OCI-LY3 (cell line): ENCODE data around the gene OTOG.

Source experiments
- H2AFZ ChIP-seq: fragments of 200-600, 300-600 bp; shearing (Covaris generic); 2 replicates; pipeline ENCODE4 v1.6.0; 2014; ENCODE audit warnings: antibody characterized with exemption, low read depth, low read length
- H3K27ac ChIP-seq: fragments of 200-600, 300-600 bp; sonication (generic); 2 replicates; pipeline ENCODE4 v1.5.1; 2014; ENCODE audit warnings: mild to moderate bottlenecking, low read length, moderate library complexity, mixed read lengths
- H3K27me3 ChIP-seq: fragments of 200-600, 300-600 bp; sonication (generic); 2 replicates; pipeline ENCODE4 v1.6.1; 2014; ENCODE audit warnings: low read depth, low read length, mixed read lengths
- H3K36me3 ChIP-seq: fragments of 200-600, 300-600 bp; sonication (generic); replicated peaks from 2 replicates; pipeline ENCODE3; 2014; ENCODE audit warnings: low read depth, low read length, mixed read lengths
- H3K4me1 ChIP-seq: fragments of 300-600, 200-600 bp; sonication (generic); 2 replicates; pipeline ENCODE4 v1.6.1; 2014; ENCODE audit warnings: low read length, mixed read lengths
- H3K4me2 ChIP-seq: fragments of 200-600, 300-600 bp; sonication (generic); 2 replicates; pipeline ENCODE4 v1.6.1; 2014; ENCODE audit warnings: low read length, mixed read lengths
- H3K4me3 ChIP-seq: fragments of 300-600, 200-600 bp; sonication (generic); 2 replicates; pipeline ENCODE4 v1.5.1; 2014; ENCODE audit warnings: antibody characterized with exemption, mild to moderate bottlenecking, low read length, moderate library complexity
- H3K79me2 ChIP-seq: fragments of 300-600, 200-600 bp; shearing (Covaris generic); 2 replicates; pipeline ENCODE4 v1.6.1; 2014; ENCODE audit warnings: mild to moderate bottlenecking, low read length, mixed read lengths
- H3K9ac ChIP-seq: fragments of 300-600, 200-600 bp; shearing (Covaris generic); 2 replicates; pipeline ENCODE4 v1.6.0; 2014; ENCODE audit warnings: mild to moderate bottlenecking, low read length, moderate library complexity
- H3K9me3 ChIP-seq: fragments of 200-600, 300-600 bp; shearing (Covaris generic); 2 replicates; pipeline ENCODE4 v1.6.1; 2014; ENCODE audit warnings: low read length, mixed read lengths; ENCODE audit not compliant: insufficient read depth
- H4K20me1 ChIP-seq: fragments of 200-600, 300-600 bp; sonication (generic); 2 replicates; pipeline ENCODE4 v1.6.1; 2016; ENCODE audit warnings: low read length, mixed read lengths; ENCODE audit not compliant: insufficient read depth
- EZH2phosphoT487 ChIP-seq: fragments of 200-600 bp; shearing (Covaris generic); IDR thresholded peaks from 2 replicates; pipeline ENCODE4 v1.6.1; 2018; ENCODE audit warnings: antibody characterized with exemption, mixed run types, low read depth
- TF ChIP-seq, protein P1 (sequence below): fragments of 200-600, 300-600 bp; sonication (generic); IDR thresholded peaks from 2 replicates; pipeline ENCODE4 v1.5.1; 2014; ENCODE audit warnings: antibody characterized with exemption, low read length, low read depth

Gene OTOG

DNA sequence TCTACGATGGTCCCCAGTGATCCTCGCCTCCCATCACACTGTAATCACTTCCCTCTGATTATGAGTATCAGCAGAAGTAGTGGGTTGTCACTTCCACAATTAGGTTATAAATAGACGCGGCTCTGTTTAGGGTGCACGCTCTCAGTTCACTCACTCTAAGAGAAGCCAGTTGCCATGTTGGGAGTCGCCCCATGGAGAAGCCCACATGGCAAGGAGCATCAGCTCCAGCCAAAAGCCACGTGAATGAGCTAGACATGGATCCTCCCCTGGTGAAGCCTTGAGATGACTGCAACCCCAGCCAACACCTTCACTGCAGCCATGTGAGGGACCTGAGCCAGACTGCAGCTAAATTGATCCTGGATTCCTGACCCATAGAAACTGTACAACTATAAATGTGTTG is 145.9 kb downstream of the OTOG start:
- Histone ChIP-seq H2AFZ (no peak overlapping the region), H3K79me2 (no peaks in the 10 kb centered on the region), H3K4me2 (peak overlapping the region; percentile 57), H3K4me1 (peaks cover 14% of the 10 kb centered on the region), H3K27me3 (peaks cover 43% of the 10 kb centered on the region), H3K36me3 (no peaks in the 10 kb centered on the region), H3K4me3 (peak overlapping the region; percentile 37; the same call in 1 of the 2 replicates), H3K9ac (no peak overlapping the region), H3K27ac (no peak overlapping the region), H3K9me3 (no peaks in the 10 kb centered on the region), H4K20me1 (no peaks in the 10 kb centered on the region)
- TF ChIP-seq, protein P1, sequence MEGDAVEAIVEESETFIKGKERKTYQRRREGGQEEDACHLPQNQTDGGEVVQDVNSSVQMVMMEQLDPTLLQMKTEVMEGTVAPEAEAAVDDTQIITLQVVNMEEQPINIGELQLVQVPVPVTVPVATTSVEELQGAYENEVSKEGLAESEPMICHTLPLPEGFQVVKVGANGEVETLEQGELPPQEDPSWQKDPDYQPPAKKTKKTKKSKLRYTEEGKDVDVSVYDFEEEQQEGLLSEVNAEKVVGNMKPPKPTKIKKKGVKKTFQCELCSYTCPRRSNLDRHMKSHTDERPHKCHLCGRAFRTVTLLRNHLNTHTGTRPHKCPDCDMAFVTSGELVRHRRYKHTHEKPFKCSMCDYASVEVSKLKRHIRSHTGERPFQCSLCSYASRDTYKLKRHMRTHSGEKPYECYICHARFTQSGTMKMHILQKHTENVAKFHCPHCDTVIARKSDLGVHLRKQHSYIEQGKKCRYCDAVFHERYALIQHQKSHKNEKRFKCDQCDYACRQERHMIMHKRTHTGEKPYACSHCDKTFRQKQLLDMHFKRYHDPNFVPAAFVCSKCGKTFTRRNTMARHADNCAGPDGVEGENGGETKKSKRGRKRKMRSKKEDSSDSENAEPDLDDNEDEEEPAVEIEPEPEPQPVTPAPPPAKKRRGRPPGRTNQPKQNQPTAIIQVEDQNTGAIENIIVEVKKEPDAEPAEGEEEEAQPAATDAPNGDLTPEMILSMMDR, result no peak
- TF ChIP-seq EZH2phosphoT487, result no peak

DNA sequence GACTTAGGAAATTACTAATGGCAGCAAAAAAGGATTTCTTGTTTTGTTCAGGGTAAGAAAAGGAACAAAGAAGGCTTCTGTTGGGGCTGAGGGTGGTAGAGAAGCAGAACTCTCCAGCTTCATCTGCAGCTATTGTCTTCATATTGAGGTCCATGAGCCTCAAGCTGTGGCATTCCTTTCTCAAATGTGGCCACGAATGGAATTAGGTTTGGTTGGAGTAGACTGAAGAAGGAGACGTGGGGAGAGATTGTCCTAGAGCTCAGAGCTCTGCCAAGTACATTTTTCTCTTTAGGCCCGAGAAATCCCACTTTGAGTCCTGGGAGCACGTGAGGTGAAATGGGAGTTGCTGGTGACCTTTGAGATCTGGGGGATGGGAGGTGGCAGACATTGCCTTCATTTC is 146.5 kb downstream of the OTOG start:
- no peak overlapping the region for H3K4me3 ChIP-seq
- peaks cover 14% of the 10 kb centered on the region for H3K4me1 ChIP-seq
- TF ChIP-seq EZH2phosphoT487, result no peak
- TF ChIP-seq, protein P1, result no peak
- H3K4me2 ChIP-seq, result no peak overlapping the region
- no peaks in the 10 kb centered on the region for H3K9me3 ChIP-seq
- no peak overlapping the region for H3K9ac ChIP-seq
- H3K36me3 ChIP-seq, result no peaks in the 10 kb centered on the region
- no peaks in the 10 kb centered on the region for H3K79me2 ChIP-seq
- no peaks in the 10 kb centered on the region for H4K20me1 ChIP-seq
- H2AFZ ChIP-seq, result no peak overlapping the region
- H3K27me3 ChIP-seq, result peaks cover 40% of the 10 kb centered on the region
- no peak overlapping the region for H3K27ac ChIP-seq

DNA sequence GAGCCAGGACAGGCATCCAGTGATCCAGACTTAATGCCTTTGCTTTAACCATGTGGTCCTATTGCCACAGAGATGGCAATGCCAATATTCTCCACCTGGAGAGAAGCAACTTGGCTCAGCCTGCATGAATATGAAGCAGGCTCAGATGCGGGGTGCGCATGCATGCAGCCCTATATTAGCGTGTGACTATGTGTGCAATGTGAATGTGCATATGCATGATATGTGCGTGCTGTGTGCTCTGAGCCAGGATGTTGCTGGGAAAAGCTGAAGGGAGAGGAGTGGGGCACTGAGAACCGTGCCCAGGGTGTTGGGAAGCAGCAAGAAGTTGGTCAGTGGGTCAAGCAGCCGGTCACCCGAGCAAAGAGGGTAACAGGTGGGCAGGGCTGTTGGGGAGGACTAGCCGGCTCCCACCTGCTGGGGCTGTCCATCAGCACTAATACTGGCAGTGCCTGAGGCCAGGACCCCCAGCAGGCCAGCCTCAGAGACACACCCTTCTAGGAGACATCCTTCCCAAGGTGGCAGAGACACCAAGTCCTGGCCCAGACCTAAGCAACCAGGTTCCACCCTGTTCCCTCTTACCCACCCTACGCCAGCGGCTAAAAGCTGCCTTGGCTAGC is 147.5 kb downstream of the OTOG start:
- Histone ChIP-seq H3K27ac (no peak overlapping the region), H3K36me3 (no peaks in the 10 kb centered on the region), H3K79me2 (no peaks in the 10 kb centered on the region), H3K9me3 (no peaks in the 10 kb centered on the region), H3K4me2 (no peak overlapping the region), H3K27me3 (peaks cover 30% of the 10 kb centered on the region), H3K4me3 (no peak overlapping the region), H3K9ac (no peak overlapping the region), H4K20me1 (no peaks in the 10 kb centered on the region), H3K4me1 (peaks cover 14% of the 10 kb centered on the region), H2AFZ (no peak overlapping the region)
- TF ChIP-seq, protein P1, result no peak
- TF ChIP-seq EZH2phosphoT487, result no peak

DNA sequence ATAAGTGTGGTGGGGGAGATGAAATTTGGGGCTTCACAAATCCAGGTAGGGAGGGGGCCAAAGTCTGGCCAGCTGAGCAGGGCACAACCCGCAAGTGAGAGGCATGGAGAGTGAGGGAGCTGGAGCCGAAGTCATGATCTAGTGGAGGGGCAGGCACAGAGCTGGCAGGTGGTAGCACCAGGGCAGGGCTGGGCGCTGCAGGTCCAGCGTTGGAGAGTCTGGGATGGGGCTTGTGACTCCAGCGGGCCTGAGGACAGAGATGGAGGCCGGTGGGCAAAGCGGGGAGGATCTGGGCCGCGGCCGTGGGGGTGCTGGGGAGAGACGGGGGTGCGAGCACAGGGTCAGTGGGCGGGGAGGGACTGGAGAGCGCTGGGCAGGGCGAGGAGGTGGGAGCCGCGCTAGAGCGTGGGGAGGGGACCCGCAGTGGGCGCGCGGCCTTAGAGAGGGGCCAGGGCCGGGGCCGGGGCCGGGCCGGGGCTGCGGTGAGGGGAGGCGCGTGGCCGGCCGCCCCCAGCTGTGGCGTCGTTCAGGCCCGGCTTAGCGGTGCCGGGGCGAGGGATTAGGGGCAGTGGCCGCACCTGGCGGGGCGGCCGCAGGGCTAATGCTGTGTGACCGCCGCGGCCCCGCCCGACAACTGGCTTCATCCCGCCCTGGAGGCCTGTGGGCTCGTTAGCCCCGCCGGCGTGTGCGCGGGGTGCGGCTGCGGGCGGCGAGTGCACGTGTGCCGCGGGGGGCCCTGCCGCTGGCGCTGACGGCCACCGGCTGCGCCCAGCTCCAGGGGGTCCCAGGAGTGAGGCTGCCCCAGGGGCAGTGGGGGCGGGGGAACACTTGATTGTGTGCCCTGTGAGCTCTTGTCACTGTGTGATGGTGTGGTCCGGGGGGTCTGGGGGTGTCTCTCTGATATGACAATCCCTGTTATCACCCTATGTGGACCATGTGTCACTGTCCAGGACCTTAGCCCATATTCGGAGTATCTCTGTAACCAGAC is 148.7 kb downstream of the OTOG start:
- H3K9ac ChIP-seq, result no peak overlapping the region
- H3K4me2 ChIP-seq, result no peak overlapping the region
- TF ChIP-seq EZH2phosphoT487, result no peak
- TF ChIP-seq, protein P1, result no peak
- H3K36me3 ChIP-seq, result no peaks in the 10 kb centered on the region
- no peak overlapping the region for H2AFZ ChIP-seq
- H4K20me1 ChIP-seq, result no peaks in the 10 kb centered on the region
- no peaks in the 10 kb centered on the region for H3K9me3 ChIP-seq
- H3K4me3 ChIP-seq, result no peak overlapping the region
- H3K79me2 ChIP-seq, result no peaks in the 10 kb centered on the region
- peaks cover 14% of the 10 kb centered on the region for H3K4me1 ChIP-seq
- no peak overlapping the region for H3K27ac ChIP-seq
- peaks cover 19% of the 10 kb centered on the region for H3K27me3 ChIP-seq
